T-helper 2 cell treated with Interferon-gamma antibody and Interleukin-4, amounts not matched to agents 100 ng/mL and 5 ng/mL, for 36 hours (primary cell): Measurements from ENCODE around the gene RPL26. TPM values are rescaled to one million over a fixed set of nuclear protein-coding genes. Genes with fewer than 3 reads are reported as not detected.

Experiments
- total RNA-seq: library from RNA; stranded (reverse); gene quantifications from 2 replicates; pipeline ENCODE4 v1.2.3, GENCODE V29; 2022

The RPL26 gene
- total RNA-seq, 1 donor from 2014 or later = 2,200 TPM

Other genes starting within 250 kb of the RPL26 start
- 20.4 and 26.4 TPM in 2 replicates for gene PER1, start 230.8 kb downstream of the RPL26 start, total RNA-seq
- 64.6 and 67.0 TPM in 2 replicates for gene VAMP2, start 220.2 kb downstream of the RPL26 start, total RNA-seq
- 26.1 and 26.4 TPM in 2 replicates for gene TMEM107, start 206.8 kb downstream of the RPL26 start, total RNA-seq
- 11.5 and 11.6 TPM in 2 replicates for gene BORCS6, start 193.0 kb downstream of the RPL26 start, total RNA-seq
- 153 and 157 TPM in 2 replicates for gene AURKB, start 172.6 kb downstream of the RPL26 start, total RNA-seq
- gene CTC1, start 135.1 kb downstream of the RPL26 start, total RNA-seq = 90.7 and 97.9 TPM in 2 replicates
- 91.7 and 100 TPM in 2 replicates for gene PFAS, start 133.9 kb downstream of the RPL26 start, total RNA-seq
- gene RANGRF, start 94.5 kb downstream of the RPL26 start, total RNA-seq = 63.0 and 63.4 TPM in 2 replicates
- 16.3 and 17.2 TPM in 2 replicates for gene SLC25A35, start 87.8 kb downstream of the RPL26 start, total RNA-seq
- 0.05 and 0.61 TPM in 2 replicates for gene ARHGEF15, start 73.0 kb downstream of the RPL26 start, total RNA-seq
- gene ODF4, start 43.4 kb downstream of the RPL26 start, total RNA-seq = not detected in 2 replicates
- 0.05 TPM in 1 of 2 replicates, not detected in the other for gene RNF222, start 14.6 kb upstream of the RPL26 start, total RNA-seq
- 63.7 and 65.2 TPM in 2 replicates for gene NDEL1, start 52.7 kb upstream of the RPL26 start, total RNA-seq
- gene MYH10, start 247.5 kb upstream of the RPL26 start, total RNA-seq = 8.5 and 10.0 TPM in 2 replicates